ENCODE results near the gene TGFBR1. TPM values are rescaled to one million over a fixed set of nuclear protein-coding genes. Genes with fewer than 3 reads are reported as not detected.
A peak's percentile ranks its signal among the peaks of the same experiment; 100 is the strongest.

The TGFBR1 gene
- total RNA-seq, 1 donor from 2014 or later = 23.8 TPM

GRCh38 chr9:99139868-99140267, 35.0 kb downstream of the TGFBR1 start:
- no peaks in the 10 kb centered on the region for H3K9me3 ChIP-seq
- no peaks in the 10 kb centered on the region for H3K27me3 ChIP-seq
- intact Hi-C loops (cut with DNase I) = no loop called here
- peaks cover 0 to 11% of the 10 kb centered on the region in 2 donors for H3K36me3 ChIP-seq
- H3K4me1 ChIP-seq = no peaks in the 10 kb centered on the region
- no peak overlapping the region for H3K27ac ChIP-seq
- H3K4me3 ChIP-seq = no peak overlapping the region
- no peak for TF ChIP-seq POLR2AphosphoS5 (IDR thresholded peaks at IDR 0.05; ENCODE audit: insufficient read depth in 1 of 2, low read depth in 1 of 2)
- TF ChIP-seq CTCF (IDR thresholded peaks at IDR 0.05) = no peak
- no peak for TF ChIP-seq POLR2A (IDR thresholded peaks at IDR 0.05)
- no peak for DNase-seq (ENCODE audit: extremely low spot score in 2 of 2)

- Histone ChIP-seq H3K27ac (no peak overlapping the region), H3K27me3 (no peaks in the 10 kb centered on the region), H3K4me3 (no peak overlapping the region), H3K9me3 (no peaks in the 10 kb centered on the region), H3K4me1 (no peaks in the 10 kb centered on the region), H3K36me3 (peaks cover 0 to 20% of the 10 kb centered on the region in 2 donors)
- no peak for DNase-seq (ENCODE audit: extremely low spot score in 2 of 2)
- intact Hi-C loops (cut with DNase I) = no loop called here
- TF ChIP-seq CTCF (IDR thresholded peaks at IDR 0.05) (peak; percentile 60 to 83 (median 81)), POLR2A (IDR thresholded peaks at IDR 0.05) (no peak)
These were observed 35.9 kb downstream of the TGFBR1 start for GRCh38 chr9:99140685-99141314.

- no peaks in the 10 kb centered on the region for H3K4me1 ChIP-seq
- H3K9me3 ChIP-seq = no peaks in the 10 kb centered on the region
- H3K36me3 ChIP-seq = peaks cover 0 to 28% of the 10 kb centered on the region in 2 donors
- no peak overlapping the region for H3K4me3 ChIP-seq
- no peak for DNase-seq (ENCODE audit: extremely low spot score in 2 of 2)
- H3K27ac ChIP-seq = no peak overlapping the region
- intact Hi-C loops (cut with DNase I) = no loop called here
- TF ChIP-seq POLR2AphosphoS5 (IDR thresholded peaks at IDR 0.05; ENCODE audit: insufficient read depth in 1 of 2, low read depth in 1 of 2) (no peak), POLR2A (IDR thresholded peaks at IDR 0.05) (no peak), CTCF (IDR thresholded peaks at IDR 0.05) (no peak)
- H3K27me3 ChIP-seq = no peaks in the 10 kb centered on the region
These were observed 36.9 kb downstream of the TGFBR1 start for GRCh38 chr9:99141849-99142248.

GRCh38 chr9:99142275-99142674, 37.4 kb downstream of the TGFBR1 start:
- peaks cover 0 to 32% of the 10 kb centered on the region in 2 donors for H3K36me3 ChIP-seq
- H3K9me3 ChIP-seq = no peaks in the 10 kb centered on the region
- TF ChIP-seq CTCF (IDR thresholded peaks at IDR 0.05) (no peak), POLR2AphosphoS5 (IDR thresholded peaks at IDR 0.05; ENCODE audit: insufficient read depth in 1 of 2, low read depth in 1 of 2) (no peak), POLR2A (IDR thresholded peaks at IDR 0.05) (no peak)
- intact Hi-C loops (cut with DNase I) = no loop called here
- H3K4me3 ChIP-seq = no peak overlapping the region
- H3K4me1 ChIP-seq = no peaks in the 10 kb centered on the region
- H3K27me3 ChIP-seq = no peaks in the 10 kb centered on the region
- H3K27ac ChIP-seq = no peak overlapping the region
- DNase-seq (ENCODE audit: extremely low spot score in 2 of 2) = no peak

- Histone ChIP-seq H3K9me3 (no peaks in the 10 kb centered on the region), H3K4me1 (no peaks in the 10 kb centered on the region), H3K27ac (no peak overlapping the region), H3K36me3 (peaks cover 0 to 42% of the 10 kb centered on the region in 2 donors), H3K27me3 (no peaks in the 10 kb centered on the region), H3K4me3 (no peak overlapping the region)
- no peak for DNase-seq (ENCODE audit: extremely low spot score in 2 of 2)
- TF ChIP-seq POLR2AphosphoS5 (IDR thresholded peaks at IDR 0.05; ENCODE audit: insufficient read depth in 1 of 2, low read depth in 1 of 2) (no peak), POLR2A (IDR thresholded peaks at IDR 0.05) (no peak), CTCF (IDR thresholded peaks at IDR 0.05) (no peak)
- intact Hi-C loops (cut with DNase I) = no loop called here
These were observed 38.7 kb downstream of the TGFBR1 start for GRCh38 chr9:99143655-99144054.

Data from vagina (tissue), 2 donors.